DOHH2 (cell line): Measurements from ENCODE around the gene CORO1C.

Experiments used
- H3F3A ChIP-seq: fragments of 200-600 bp; sonication (generic), shearing (Covaris generic); 2 replicates; pipeline ENCODE4 v1.6.0; 2016; ENCODE audit warnings: antibody characterized with exemption, mild to moderate bottlenecking; ENCODE audit not compliant: control insufficient read depth, insufficient read depth
- H3K27ac ChIP-seq: fragments of 200-600 bp; sonication (generic); 2 replicates; pipeline ENCODE4 v1.5.1; 2014; ENCODE audit warnings: low read depth, mild to moderate bottlenecking, low read length, moderate library complexity
- H3K27me3 ChIP-seq: fragments of 200-600 bp; sonication (generic); 2 replicates; pipeline ENCODE4 v1.6.1; 2014; ENCODE audit warnings: mild to moderate bottlenecking, low read length, mixed read lengths; ENCODE audit not compliant: control insufficient read depth
- H3K36me3 ChIP-seq: fragments of 200-600 bp; sonication (generic); 2 replicates; pipeline ENCODE4 v1.6.1; 2014; ENCODE audit warnings: mild to moderate bottlenecking, low read length, moderate library complexity, mixed read lengths; ENCODE audit not compliant: control insufficient read depth
- H3K4me1 ChIP-seq: fragments of 200-600 bp; sonication (generic); 2 replicates; pipeline ENCODE4 v1.6.1; 2014; ENCODE audit warnings: mild to moderate bottlenecking, low read length, mixed read lengths; ENCODE audit not compliant: control insufficient read depth
- H3K4me2 ChIP-seq: fragments of 200-600 bp; sonication (generic); 2 replicates; pipeline ENCODE4 v1.6.0; 2014; ENCODE audit warnings: mild to moderate bottlenecking, low read length, moderate library complexity
- H3K4me3 ChIP-seq: fragments of 200-600 bp; sonication (generic); 2 replicates; pipeline ENCODE4 v1.5.1; 2014; ENCODE audit warnings: mild to moderate bottlenecking, low read length, mixed read lengths
- H3K79me2 ChIP-seq: fragments of 200-600 bp; sonication (generic); 2 replicates; pipeline ENCODE4 v1.6.1; 2014; ENCODE audit warnings: mild to moderate bottlenecking, low read length, mixed read lengths; ENCODE audit not compliant: control insufficient read depth
- H3K9me2 ChIP-seq: fragments of 200-600 bp; sonication (generic); replicated peaks from 2 replicates; pipeline ENCODE4 v1.6.1; 2014; ENCODE audit warnings: mild to moderate bottlenecking, low read length, mixed read lengths; ENCODE audit not compliant: control insufficient read depth
- H3K9me3 ChIP-seq: fragments of 200-600 bp; sonication (generic); 2 replicates; pipeline ENCODE4 v1.6.1; 2014; ENCODE audit warnings: antibody characterized with exemption, low read length, mixed read lengths; ENCODE audit not compliant: control insufficient read depth, insufficient read depth
- H4K20me1 ChIP-seq: fragments of 200-600 bp; sonication (generic); 2 replicates; pipeline ENCODE4 v1.6.0; 2014; ENCODE audit warnings: low read depth, mild to moderate bottlenecking, antibody characterized with exemption, low read length, moderate library complexity; ENCODE audit not compliant: control insufficient read depth, insufficient read depth
- EZH2phosphoT487 ChIP-seq: fragments of 200-600 bp; sonication (generic); IDR thresholded peaks from 2 replicates; pipeline ENCODE4 v1.6.1; 2017; ENCODE audit warnings: borderline replicate concordance, mild to moderate bottlenecking, antibody characterized with exemption, low read length, moderate library complexity, mixed read lengths
- TF ChIP-seq, protein P1 (sequence below): fragments of 200-600 bp; sonication (generic); IDR thresholded peaks from one replicate; pipeline ENCODE4 v1.5.1; 2014; ENCODE audit warnings: antibody characterized with exemption, mild to moderate bottlenecking, low read depth, low read length; ENCODE audit not compliant: poor library complexity, severe bottlenecking

The CORO1C gene

DNA sequence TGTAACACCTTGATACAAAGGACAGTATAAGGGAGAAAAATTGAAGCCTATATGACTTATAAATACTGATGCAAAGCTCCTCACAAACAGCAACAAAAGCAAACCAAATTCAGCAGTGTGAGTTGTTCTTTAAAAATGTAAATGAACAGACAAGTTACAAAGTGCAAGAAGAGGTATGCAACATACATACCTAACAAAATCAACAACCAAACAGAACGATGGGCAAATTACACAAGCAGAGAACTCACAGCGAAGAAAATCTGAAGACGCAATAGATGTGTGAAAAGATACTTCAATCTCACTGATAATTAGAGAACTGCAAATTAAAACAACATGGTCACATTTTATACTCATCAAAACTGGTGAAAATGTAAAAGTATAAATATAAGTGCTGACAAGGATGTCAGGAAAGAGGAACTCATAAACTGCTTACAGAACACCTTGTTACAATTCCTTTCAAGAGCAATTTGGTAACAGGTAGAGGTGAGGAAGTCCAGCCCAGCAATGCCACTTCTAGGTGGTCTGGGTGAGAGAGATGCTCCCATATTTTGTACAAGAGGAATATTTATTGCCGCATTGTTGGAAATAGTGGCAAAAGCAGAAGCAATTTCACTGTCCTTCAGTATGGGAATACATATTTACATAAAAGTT, 47.3 kb downstream of the CORO1C start:
- no peaks in the 10 kb centered on the region for H3K27me3 ChIP-seq
- TF ChIP-seq, protein P1, sequence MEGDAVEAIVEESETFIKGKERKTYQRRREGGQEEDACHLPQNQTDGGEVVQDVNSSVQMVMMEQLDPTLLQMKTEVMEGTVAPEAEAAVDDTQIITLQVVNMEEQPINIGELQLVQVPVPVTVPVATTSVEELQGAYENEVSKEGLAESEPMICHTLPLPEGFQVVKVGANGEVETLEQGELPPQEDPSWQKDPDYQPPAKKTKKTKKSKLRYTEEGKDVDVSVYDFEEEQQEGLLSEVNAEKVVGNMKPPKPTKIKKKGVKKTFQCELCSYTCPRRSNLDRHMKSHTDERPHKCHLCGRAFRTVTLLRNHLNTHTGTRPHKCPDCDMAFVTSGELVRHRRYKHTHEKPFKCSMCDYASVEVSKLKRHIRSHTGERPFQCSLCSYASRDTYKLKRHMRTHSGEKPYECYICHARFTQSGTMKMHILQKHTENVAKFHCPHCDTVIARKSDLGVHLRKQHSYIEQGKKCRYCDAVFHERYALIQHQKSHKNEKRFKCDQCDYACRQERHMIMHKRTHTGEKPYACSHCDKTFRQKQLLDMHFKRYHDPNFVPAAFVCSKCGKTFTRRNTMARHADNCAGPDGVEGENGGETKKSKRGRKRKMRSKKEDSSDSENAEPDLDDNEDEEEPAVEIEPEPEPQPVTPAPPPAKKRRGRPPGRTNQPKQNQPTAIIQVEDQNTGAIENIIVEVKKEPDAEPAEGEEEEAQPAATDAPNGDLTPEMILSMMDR: no peak
- no peak for TF ChIP-seq EZH2phosphoT487
- H3F3A ChIP-seq: no peaks in the 10 kb centered on the region
- H3K4me1 ChIP-seq: peaks cover 14% of the 10 kb centered on the region
- no peaks in the 10 kb centered on the region for H3K36me3 ChIP-seq
- no peak overlapping the region for H3K4me2 ChIP-seq
- H3K79me2 ChIP-seq: no peaks in the 10 kb centered on the region
- no peaks in the 10 kb centered on the region for H4K20me1 ChIP-seq
- no peak overlapping the region for H3K27ac ChIP-seq
- no peaks in the 10 kb centered on the region for H3K9me2 ChIP-seq
- no peak overlapping the region for H3K4me3 ChIP-seq
- H3K9me3 ChIP-seq: no peaks in the 10 kb centered on the region

DNA sequence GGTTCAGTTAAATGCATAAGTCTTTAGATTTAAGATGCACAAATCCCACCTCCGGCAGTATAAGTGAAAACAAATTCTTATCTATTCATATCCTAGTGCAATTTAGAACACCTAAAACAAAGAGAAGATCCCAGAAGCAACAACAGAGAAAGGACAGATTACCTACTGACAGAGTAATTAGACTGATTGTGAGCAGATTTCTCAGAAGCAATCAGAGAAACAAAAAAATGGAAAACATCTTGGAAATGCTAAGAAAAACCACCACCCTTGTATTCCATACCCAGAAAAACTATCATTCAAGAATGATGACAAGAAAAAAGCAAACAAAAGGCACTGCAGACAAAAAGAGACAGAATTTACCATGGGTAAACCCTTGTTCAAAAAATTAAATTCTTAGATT, 50.0 kb downstream of the CORO1C start:
- TF ChIP-seq, protein P1: no peak
- TF ChIP-seq EZH2phosphoT487: no peak
- Histone ChIP-seq H3K9me2 (no peaks in the 10 kb centered on the region), H3F3A (no peaks in the 10 kb centered on the region), H3K27ac (no peak overlapping the region), H3K4me3 (no peak overlapping the region), H3K4me1 (peaks cover 12% of the 10 kb centered on the region), H4K20me1 (no peaks in the 10 kb centered on the region), H3K36me3 (no peaks in the 10 kb centered on the region), H3K27me3 (no peaks in the 10 kb centered on the region), H3K4me2 (no peak overlapping the region), H3K79me2 (no peaks in the 10 kb centered on the region), H3K9me3 (no peaks in the 10 kb centered on the region)

DNA sequence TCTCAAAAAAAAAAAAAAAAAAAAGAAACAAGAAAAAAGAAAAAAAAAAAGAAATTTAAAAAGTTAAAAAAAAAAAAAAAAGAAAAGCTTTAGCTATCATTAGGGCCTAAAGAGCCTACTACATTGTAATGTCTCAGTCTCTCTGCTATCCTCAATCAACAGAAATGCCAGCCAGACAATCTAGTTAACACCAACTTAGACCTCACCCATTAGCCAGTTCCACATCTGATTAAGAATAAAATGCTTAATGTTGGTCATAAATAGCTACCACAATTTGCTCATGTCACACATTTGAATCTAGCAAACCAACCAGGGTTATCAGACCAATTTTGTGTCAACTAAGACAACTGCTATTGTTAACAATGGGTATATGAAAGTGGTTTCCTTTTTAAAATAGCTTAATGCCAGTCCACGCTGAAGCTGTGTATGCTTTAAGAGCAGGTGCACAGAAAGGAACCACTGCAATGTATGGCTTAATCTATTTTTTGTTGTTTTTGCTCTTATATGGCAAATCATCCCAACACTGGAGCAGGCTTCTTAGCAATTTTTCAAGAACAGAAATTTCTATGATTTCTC, 52.1 kb downstream of the CORO1C start:
- Histone ChIP-seq H3K79me2 (no peaks in the 10 kb centered on the region), H4K20me1 (no peaks in the 10 kb centered on the region), H3K27ac (no peak overlapping the region), H3F3A (no peaks in the 10 kb centered on the region), H3K4me1 (no peaks in the 10 kb centered on the region), H3K27me3 (no peaks in the 10 kb centered on the region), H3K4me3 (no peak overlapping the region), H3K4me2 (no peak overlapping the region), H3K9me2 (no peaks in the 10 kb centered on the region), H3K9me3 (no peaks in the 10 kb centered on the region), H3K36me3 (no peaks in the 10 kb centered on the region)
- TF ChIP-seq, protein P1: no peak
- no peak for TF ChIP-seq EZH2phosphoT487
